Keratinocyte (primary cell): ENCODE results near the gene RNF144A. TPM values are rescaled to one million over a fixed set of nuclear protein-coding genes. Genes with fewer than 3 reads are reported as not detected.

Experiments used
- DNase-seq: peaks from one replicate; pipeline ENCODE4 v3.0.0-alpha.2; 2011; ENCODE audit warnings: low read depth, missing footprints, low spot score
- FAIRE-seq: peaks from 2 replicates; lab custom pipeline; 2011; peaks lifted over from hg19 to GRCh38; lab: Jason Lieb, UNC
- H2AFZ ChIP-seq: 2 replicates; pipeline ENCODE4 v1.6.0; 2012; ENCODE audit warnings: low read length, control low read depth, inconsistent platforms; ENCODE audit not compliant: control insufficient read depth
- H3K27ac ChIP-seq: 2 replicates; pipeline ENCODE4 v1.5.1; 2011; ENCODE audit warnings: low read length; ENCODE audit not compliant: control insufficient read depth, insufficient read depth
- H3K27me3 ChIP-seq: 3 replicates; pipeline ENCODE4 v1.6.0; 2011; ENCODE audit warnings: low read length; ENCODE audit not compliant: control insufficient read depth, insufficient read depth; ENCODE audit errors: extremely low read depth
- H3K36me3 ChIP-seq, 2 experiments: 2 replicates in 1 of 2; 3 replicates in 1 of 2; pipeline ENCODE4 v1.5.1; 2011; ENCODE audit warnings: low read length in 2 of 2, mild to moderate bottlenecking in 1 of 2; ENCODE audit not compliant: control insufficient read depth in 2 of 2, insufficient read depth in 2 of 2; ENCODE audit errors: extremely low read depth in 1 of 2
- H3K4me1 ChIP-seq: 3 replicates; pipeline ENCODE4 v1.5.1; 2011; ENCODE audit warnings: low read length; ENCODE audit not compliant: control insufficient read depth, insufficient read depth; ENCODE audit errors: extremely low read depth
- H3K4me2 ChIP-seq: 3 replicates; pipeline ENCODE4 v1.6.0; 2011; ENCODE audit warnings: low read depth, low read length; ENCODE audit not compliant: control insufficient read depth, insufficient read depth; ENCODE audit errors: extremely low read depth
- H3K4me3 ChIP-seq, 3 experiments: fragments of 200-600 bp in 1 of 3; sonication (generic) in 1 of 3; 2 replicates in 2 of 3; 3 replicates in 1 of 3; pipeline ENCODE4 v1.5.1; 2011 to 2016; ENCODE audit warnings: low read length in 3 of 3, mild to moderate bottlenecking in 3 of 3, control low read depth in 2 of 3, inconsistent platforms in 1 of 3, low read depth in 1 of 3, mixed read lengths in 1 of 3, mixed run types in 1 of 3, moderate library complexity in 1 of 3; ENCODE audit not compliant: control insufficient read depth in 2 of 3, insufficient read depth in 2 of 3; ENCODE audit errors: extremely low read depth in 1 of 3
- H3K79me2 ChIP-seq: 2 replicates; pipeline ENCODE4 v1.6.0; 2012; ENCODE audit warnings: low read length; ENCODE audit not compliant: control insufficient read depth, insufficient read depth
- H3K9ac ChIP-seq: 3 replicates; pipeline ENCODE4 v1.6.0; 2011; ENCODE audit warnings: low read length; ENCODE audit not compliant: control insufficient read depth, insufficient read depth; ENCODE audit errors: extremely low read depth
- H3K9me1 ChIP-seq: 3 replicates; pipeline ENCODE4 v1.6.0; 2011; ENCODE audit warnings: low read length; ENCODE audit not compliant: control insufficient read depth, insufficient read depth; ENCODE audit errors: extremely low read depth
- H3K9me3 ChIP-seq: 2 replicates; pipeline ENCODE4 v1.5.1; 2012; ENCODE audit warnings: low read depth, low read length; ENCODE audit not compliant: control insufficient read depth
- H4K20me1 ChIP-seq: 3 replicates; pipeline ENCODE4 v1.6.0; 2011; ENCODE audit warnings: low read length; ENCODE audit not compliant: control insufficient read depth, insufficient read depth; ENCODE audit errors: extremely low read depth
- CTCF ChIP-seq, 3 experiments: IDR thresholded peaks in 1 of 3; conservative IDR thresholded peaks in 1 of 3; optimal IDR thresholded peaks in 1 of 3; 2 replicates in 2 of 3; 3 replicates in 1 of 3; pipeline versions ENCODE3 to v1.5.1; 2011; ENCODE audit warnings: low read length in 3 of 3, mild to moderate bottlenecking in 3 of 3, moderate library complexity in 2 of 3, control low read depth in 1 of 3, inconsistent platforms in 1 of 3; ENCODE audit not compliant: insufficient read depth in 2 of 3; ENCODE audit errors: extremely low read depth in 1 of 3
- EZH2 ChIP-seq: IDR thresholded peaks from one replicate; pipeline ENCODE4 v1.6.1; 2012; ENCODE audit warnings: inconsistent platforms, mild to moderate bottlenecking, low read length, moderate library complexity
- dilution Hi-C: fragments of 300-500 bp; cut with MboI; formaldehyde crosslinking; loops from one replicate; pipeline ENCODE4 v1.7.0; 2020; ENCODE audit warnings: low sequenced_read_pairs; ENCODE audit not compliant: extremely low pct_ligation_motif_present
- polyA plus RNA-seq, 5 experiments: library from polyadenylated mRNA; depleted of rRNA in 3 of 5; stranded (reverse) in 3 of 5; stranded (forward) in 1 of 5; unstranded in 1 of 5; fragments of >200 nt; gene quantifications; 1 replicate in 1 of 5; 2 replicates in 3 of 5; 3 replicates in 1 of 5; pipeline versions ENCODE4 v1.2.1 to v1.2.3, GENCODE V29; 2011 to 2012; ENCODE audit warnings: missing spikeins in 2 of 5, low read depth in 1 of 5, low replicate concordance in 1 of 5

RNF144A gene
- polyA plus RNA-seq, 1 donor (not counting 4 experiments of a cell fraction or from before 2014, with no cell fraction given), result 1.4 TPM

DNA sequence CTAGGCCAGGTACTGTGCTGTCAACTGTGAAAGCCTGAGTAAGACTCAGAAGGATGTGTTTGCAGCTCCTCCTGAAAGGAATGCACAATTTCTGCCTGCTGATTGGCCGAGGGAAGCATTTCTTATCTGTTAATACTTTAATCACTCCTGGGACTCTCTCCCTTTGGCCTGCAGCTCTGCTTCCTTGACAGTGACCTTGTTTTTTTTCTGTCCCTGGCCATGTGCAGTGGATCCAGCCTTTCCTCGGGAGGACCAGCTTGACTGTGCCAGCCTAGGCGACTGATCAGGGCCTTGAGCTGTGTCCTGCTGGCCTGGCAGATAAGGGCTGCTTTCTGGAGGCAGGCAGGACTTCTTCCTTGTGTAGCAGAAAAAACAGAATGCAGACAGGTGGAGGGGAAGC lies 10.0 kb downstream of the RNF144A start:
- Histone ChIP-seq H3K9ac (no peak overlapping the region), H3K9me3 (no peaks in the 10 kb centered on the region), H3K4me3 (no peak overlapping the region), H3K79me2 (no peaks in the 10 kb centered on the region), H3K27me3 (no peaks in the 10 kb centered on the region), H3K4me2 (no peak overlapping the region), H3K27ac (no peak overlapping the region), H3K4me1 (no peaks in the 10 kb centered on the region), H3K9me1 (no peaks in the 10 kb centered on the region), H3K36me3 (no peaks in the 10 kb centered on the region), H2AFZ (no peak overlapping the region), H4K20me1 (no peaks in the 10 kb centered on the region)
- DNase-seq, result no peak
- FAIRE-seq, result no peak
- TF ChIP-seq EZH2, result no peak
- no peak for TF ChIP-seq CTCF (optimal IDR thresholded peaks at IDR 0.05 in 1 of 3, IDR thresholded peaks at IDR 0.05 in 1 of 3, conservative IDR thresholded peaks at IDR 0.05 in 1 of 3; ENCODE audit: extremely low read depth in 1 of 3, insufficient read depth in 2 of 3, low read length in 3 of 3)
- dilution Hi-C loops, result no loop called here

- Histone ChIP-seq H2AFZ (no peak overlapping the region), H3K79me2 (no peaks in the 10 kb centered on the region), H3K27ac (no peak overlapping the region), H3K9me3 (no peaks in the 10 kb centered on the region), H3K4me3 (no peak overlapping the region), H3K36me3 (no peaks in the 10 kb centered on the region), H3K27me3 (no peaks in the 10 kb centered on the region), H3K4me2 (no peak overlapping the region), H3K9ac (no peak overlapping the region), H3K9me1 (no peaks in the 10 kb centered on the region), H4K20me1 (no peaks in the 10 kb centered on the region), H3K4me1 (no peaks in the 10 kb centered on the region)
- DNase-seq (no peak), FAIRE-seq (no peak)
- no peak for TF ChIP-seq EZH2
- no peak for TF ChIP-seq CTCF (optimal IDR thresholded peaks at IDR 0.05 in 1 of 3, IDR thresholded peaks at IDR 0.05 in 1 of 3, conservative IDR thresholded peaks at IDR 0.05 in 1 of 3; ENCODE audit: extremely low read depth in 1 of 3, insufficient read depth in 2 of 3, low read length in 3 of 3)
- dilution Hi-C loops, result no loop called here
These were observed 10.5 kb downstream of the RNF144A start for GRCh38 chr2:6927753-6928152.
